SU-DHL-6 (cell line): ENCODE results near the gene LEMD3.

Experiments used
- EZH2phosphoT487 ChIP-seq: fragments of 200-600 bp; sonication (generic), shearing (Covaris generic); conservative IDR thresholded peaks from 2 replicates; pipeline ENCODE4 v1.6.1; 2018; ENCODE audit warnings: mild to moderate bottlenecking, antibody characterized with exemption, low read length, moderate library complexity, mixed read lengths
- TF ChIP-seq, protein P1 (sequence below): fragments of 200-600 bp; sonication (generic); IDR thresholded peaks from one replicate; pipeline ENCODE4 v1.5.1; 2017; ENCODE audit warnings: antibody characterized with exemption, mild to moderate bottlenecking, low read length, moderate library complexity; ENCODE audit not compliant: insufficient read depth, poor library complexity, severe bottlenecking

DNA sequence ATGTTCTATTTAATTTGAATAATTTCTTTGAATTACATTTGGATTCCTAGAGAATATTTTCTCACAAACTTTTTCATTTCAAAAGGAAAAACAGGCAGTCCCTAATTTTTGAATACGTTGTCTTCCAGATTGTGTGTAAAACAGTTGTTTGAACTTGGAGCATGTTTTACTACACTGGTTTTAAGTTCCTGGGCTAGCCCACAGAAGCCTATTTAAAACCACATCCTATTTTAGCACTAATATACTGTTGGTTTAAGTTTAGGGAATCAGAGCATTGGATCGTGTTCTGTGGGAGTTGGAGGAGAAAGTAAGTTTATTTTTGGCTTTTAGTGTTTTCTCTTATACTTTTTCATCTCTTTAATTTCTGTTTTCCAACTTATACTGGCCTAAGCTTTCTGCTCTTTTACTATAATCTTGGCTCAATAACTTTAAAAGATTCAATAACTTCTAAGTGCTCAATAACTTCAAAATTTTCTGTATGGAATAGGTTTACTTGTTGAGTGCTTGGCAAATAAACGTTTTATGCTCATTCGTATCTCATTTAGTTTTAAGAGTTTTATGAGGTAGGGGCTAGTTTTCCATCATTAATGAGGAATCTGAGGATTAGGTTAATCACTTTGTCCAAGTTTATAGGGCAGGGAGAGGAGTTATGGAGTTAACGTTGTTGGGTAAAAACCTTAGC lies 14.9 kb downstream of the LEMD3 start:
- TF ChIP-seq, protein P1, sequence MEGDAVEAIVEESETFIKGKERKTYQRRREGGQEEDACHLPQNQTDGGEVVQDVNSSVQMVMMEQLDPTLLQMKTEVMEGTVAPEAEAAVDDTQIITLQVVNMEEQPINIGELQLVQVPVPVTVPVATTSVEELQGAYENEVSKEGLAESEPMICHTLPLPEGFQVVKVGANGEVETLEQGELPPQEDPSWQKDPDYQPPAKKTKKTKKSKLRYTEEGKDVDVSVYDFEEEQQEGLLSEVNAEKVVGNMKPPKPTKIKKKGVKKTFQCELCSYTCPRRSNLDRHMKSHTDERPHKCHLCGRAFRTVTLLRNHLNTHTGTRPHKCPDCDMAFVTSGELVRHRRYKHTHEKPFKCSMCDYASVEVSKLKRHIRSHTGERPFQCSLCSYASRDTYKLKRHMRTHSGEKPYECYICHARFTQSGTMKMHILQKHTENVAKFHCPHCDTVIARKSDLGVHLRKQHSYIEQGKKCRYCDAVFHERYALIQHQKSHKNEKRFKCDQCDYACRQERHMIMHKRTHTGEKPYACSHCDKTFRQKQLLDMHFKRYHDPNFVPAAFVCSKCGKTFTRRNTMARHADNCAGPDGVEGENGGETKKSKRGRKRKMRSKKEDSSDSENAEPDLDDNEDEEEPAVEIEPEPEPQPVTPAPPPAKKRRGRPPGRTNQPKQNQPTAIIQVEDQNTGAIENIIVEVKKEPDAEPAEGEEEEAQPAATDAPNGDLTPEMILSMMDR, result no peak
- no peak for TF ChIP-seq EZH2phosphoT487
